CD4-positive, CD25-positive, alpha-beta regulatory T cell (primary cell): ENCODE results near the gene ECHDC1. TPM values are rescaled to one million over a fixed set of nuclear protein-coding genes. Genes with fewer than 3 reads are reported as not detected.
"Not testable (repeated sequence)": the region's sequence is repeated elsewhere in the genome, so short reads cannot be mapped to it uniquely, and the experiment has no call there.

Experiments used
- ATAC-seq, 2 donors: fragments of 150-1000 bp; cut with Tn5 transposase; one replicate each; pipeline ENCODE4 v1.10.0; 2021; ENCODE audit warnings: low read depth in 2 of 2, moderate number of reproducible peaks in 2 of 2, moderate library complexity in 1 of 2
- DNase-seq, 3 donors: peaks; one replicate each; pipeline versions ENCODE4 v3.0.0 to v3.0.0-alpha.2; 2012 to 2022; ENCODE audit warnings: mixed read lengths in 1 of 3
- H3K27ac ChIP-seq: one replicate; pipeline ENCODE4 v1.7.0; 2013; ENCODE audit warnings: mild to moderate bottlenecking, low read length; ENCODE audit not compliant: insufficient read depth, poor library complexity, severe bottlenecking
- H3K27me3 ChIP-seq: one replicate; pipeline ENCODE4 v1.7.0; 2013; ENCODE audit warnings: low read length; ENCODE audit not compliant: control insufficient read depth, insufficient read depth
- H3K36me3 ChIP-seq: one replicate; pipeline ENCODE4 v1.7.0; 2013; ENCODE audit warnings: mild to moderate bottlenecking, low read length, moderate library complexity; ENCODE audit not compliant: control insufficient read depth, insufficient read depth
- H3K4me1 ChIP-seq: 2 replicates; pipeline ENCODE4 v1.7.0; 2013; ENCODE audit warnings: mild to moderate bottlenecking, low read length; ENCODE audit not compliant: insufficient read depth, control insufficient read depth, poor library complexity, severe bottlenecking
- H3K4me3 ChIP-seq: one replicate; pipeline ENCODE4 v1.7.0; 2013; ENCODE audit warnings: low read depth, mild to moderate bottlenecking, low read length, moderate library complexity
- H3K9me3 ChIP-seq, 2 experiments: 1 replicate in 1 of 2; 2 replicates in 1 of 2; pipeline ENCODE4 v1.7.0; 2013; ENCODE audit warnings: low read length in 2 of 2, mild to moderate bottlenecking in 1 of 2, moderate library complexity in 1 of 2; ENCODE audit not compliant: control insufficient read depth in 2 of 2
- H3K27ac Mint-ChIP-seq, 3 donors: one replicate each; pipeline ENCODE4 v1.8.0; 2020 to 2022; ENCODE audit warnings: mild to moderate bottlenecking in 3 of 3, mixed read lengths in 3 of 3, moderate library complexity in 2 of 3
- H3K27me3 Mint-ChIP-seq: one replicate; pipeline ENCODE4 v1.8.0; 2022; ENCODE audit warnings: mild to moderate bottlenecking, mixed read lengths
- H3K36me3 Mint-ChIP-seq: one replicate; pipeline ENCODE4 v1.8.0; 2020; ENCODE audit warnings: mixed read lengths
- H3K4me1 Mint-ChIP-seq, 4 donors: one replicate each; pipeline ENCODE4 v1.8.0; 2020 to 2022; ENCODE audit warnings: mixed read lengths in 4 of 4, mild to moderate bottlenecking in 1 of 4
- H3K4me3 Mint-ChIP-seq, 4 donors: one replicate each; pipeline ENCODE4 v1.8.0; 2020 to 2022; ENCODE audit warnings: mild to moderate bottlenecking in 4 of 4, mixed read lengths in 4 of 4, moderate library complexity in 3 of 4
- H3K9me3 Mint-ChIP-seq, 7 donors: one replicate each; pipeline ENCODE4 v1.8.0; 2020 to 2022; ENCODE audit warnings: mixed read lengths in 7 of 7, mild to moderate bottlenecking in 3 of 7, moderate library complexity in 2 of 7
- polyA plus RNA-seq, 4 donors: library from polyadenylated mRNA; unstranded; fragments of 300-500 nt; fragmentation: Illumina TruSeq; gene quantifications; one replicate each; pipeline ENCODE4 v1.2.3, GENCODE V29; 2021
- total RNA-seq: library from RNA; stranded (reverse); gene quantifications from one replicate; pipeline ENCODE4 v1.2.3, GENCODE V29; 2022

Gene ECHDC1
- total and polyA plus RNA-seq, 5 donors from 2014 or later: 22.8 to 71.7 (median 56.6) TPM

- peak overlapping the region in 2 of 4 donors; percentile 10 to 35 for H3K4me3 Mint-ChIP-seq
- Histone ChIP-seq H3K27me3 (no peaks in the 10 kb centered on the region), H3K36me3 (no peaks in the 10 kb centered on the region), H3K9me3 (no peaks in the 10 kb centered on the region), H3K4me1 (peaks cover 38% of the 10 kb centered on the region), H3K4me3 (no peak overlapping the region), H3K27ac (no peak overlapping the region)
- ATAC-seq: no peak
- peaks cover 8% of the 10 kb centered on the region for H3K36me3 Mint-ChIP-seq
- DNase-seq: no peak
- H3K27ac Mint-ChIP-seq: no peak overlapping the region
- H3K27me3 Mint-ChIP-seq: no peaks in the 10 kb centered on the region
- H3K4me1 Mint-ChIP-seq: peaks cover 41 to 46% (median 44%) of the 10 kb centered on the region in 4 donors
- no peaks in the 10 kb centered on the region for H3K9me3 Mint-ChIP-seq
These were observed 4.5 kb downstream of the ECHDC1 start for GRCh38 chr6:127338936-127339335.

DNA sequence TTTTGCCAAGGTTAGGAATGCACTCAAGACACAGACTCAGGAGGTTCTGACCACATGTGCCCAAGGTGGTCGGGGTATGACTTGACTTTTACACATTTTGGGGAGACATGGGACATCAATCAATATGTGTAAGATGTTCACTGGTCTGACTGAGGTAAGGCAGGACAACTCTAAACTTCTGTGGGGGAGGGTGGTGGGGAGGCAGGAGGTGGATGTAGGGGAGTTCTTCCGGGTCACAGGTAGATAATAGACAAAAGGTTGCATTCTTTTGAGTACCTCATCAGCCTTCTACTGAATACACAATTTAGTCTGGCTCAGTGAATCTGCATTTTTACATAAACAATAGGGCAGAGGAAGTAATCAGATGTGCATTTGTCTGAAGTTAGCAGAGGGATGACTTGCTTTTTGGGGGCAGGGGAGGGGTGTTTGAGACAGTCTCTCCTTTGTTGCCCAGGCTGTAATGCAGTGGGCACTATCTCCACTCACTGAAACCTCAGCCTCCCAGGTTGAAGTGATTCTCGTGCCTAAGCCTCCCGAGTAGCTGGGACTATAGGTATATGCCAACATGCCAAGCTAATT, 10.9 kb downstream of the ECHDC1 start:
- DNase-seq (no peak), ATAC-seq (no peak)
- Histone ChIP-seq H3K27me3 (no peaks in the 10 kb centered on the region), H3K9me3 (no peaks in the 10 kb centered on the region), H3K4me1 (no peaks in the 10 kb centered on the region), H3K4me3 (no peak overlapping the region), H3K27ac (no peak overlapping the region), H3K36me3 (peaks cover 11% of the 10 kb centered on the region)
- no peak overlapping the region for H3K4me3 Mint-ChIP-seq
- H3K4me1 Mint-ChIP-seq: peaks cover 37 to 47% (median 40%) of the 10 kb centered on the region in 4 donors
- H3K36me3 Mint-ChIP-seq: peaks cover 19% of the 10 kb centered on the region
- no peaks in the 10 kb centered on the region for H3K27me3 Mint-ChIP-seq
- no peaks in the 10 kb centered on the region for H3K9me3 Mint-ChIP-seq
- peak overlapping the region in 2 of 3 donors; percentile 32 to 77 for H3K27ac Mint-ChIP-seq

GRCh38 chr6:127331256-127331655, 12.2 kb downstream of the ECHDC1 start:
- not testable (repeated sequence) for H3K27me3 ChIP-seq, H3K4me3 ChIP-seq, H3K4me3 Mint-ChIP-seq, H3K4me1 ChIP-seq, H3K9me3 ChIP-seq, ATAC-seq, H3K27ac ChIP-seq, DNase-seq, H3K27me3 Mint-ChIP-seq, H3K9me3 Mint-ChIP-seq
- peaks cover 24% of the 10 kb centered on the region for H3K36me3 Mint-ChIP-seq
- peaks cover 12% of the 10 kb centered on the region for H3K36me3 ChIP-seq
- H3K4me1 Mint-ChIP-seq: peaks cover 26 to 35% (median 31%) of the 10 kb centered on the region in 4 donors
- peak overlapping the region in 1 of 3 donors; percentile 56 for H3K27ac Mint-ChIP-seq

DNA sequence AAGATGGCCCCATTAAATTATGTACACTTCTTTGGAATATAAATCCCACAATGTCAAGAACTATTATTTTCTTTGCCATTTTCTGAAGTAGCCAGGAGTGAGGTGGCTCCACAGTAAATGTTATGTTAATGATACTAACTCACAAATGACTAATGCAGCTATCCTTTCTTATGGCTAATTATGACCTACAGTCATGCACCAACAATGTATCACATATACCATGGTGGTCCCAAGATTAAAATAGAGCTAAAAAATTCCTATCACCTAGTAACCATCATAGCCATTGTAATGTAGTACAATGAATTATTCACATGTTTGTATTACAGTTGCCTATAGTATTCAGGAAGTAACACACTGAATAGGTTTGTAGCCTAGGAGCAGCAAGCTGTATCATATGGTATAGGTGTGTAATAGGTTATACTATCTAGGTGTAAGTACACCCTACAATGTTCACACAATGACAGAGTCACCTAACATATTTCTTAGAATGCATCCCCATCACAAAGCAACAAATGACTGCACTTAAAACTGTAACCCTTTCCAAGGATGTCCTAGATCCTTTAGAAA, 15.3 kb downstream of the ECHDC1 start:
- H3K27ac ChIP-seq: no peak overlapping the region
- H3K27me3 ChIP-seq: no peaks in the 10 kb centered on the region
- no peak overlapping the region for H3K4me3 ChIP-seq
- H3K36me3 Mint-ChIP-seq: peaks cover 38% of the 10 kb centered on the region
- H3K4me3 Mint-ChIP-seq: peak overlapping the region in 1 of 4 donors; percentile 34
- H3K27me3 Mint-ChIP-seq: no peaks in the 10 kb centered on the region
- H3K9me3 Mint-ChIP-seq: no peaks in the 10 kb centered on the region
- ATAC-seq: no peak
- no peak for DNase-seq
- H3K4me1 ChIP-seq: no peaks in the 10 kb centered on the region
- H3K9me3 ChIP-seq: no peaks in the 10 kb centered on the region
- peaks cover 14 to 20% (median 18%) of the 10 kb centered on the region in 4 donors for H3K4me1 Mint-ChIP-seq
- no peak overlapping the region for H3K27ac Mint-ChIP-seq
- peaks cover 24% of the 10 kb centered on the region for H3K36me3 ChIP-seq

DNA sequence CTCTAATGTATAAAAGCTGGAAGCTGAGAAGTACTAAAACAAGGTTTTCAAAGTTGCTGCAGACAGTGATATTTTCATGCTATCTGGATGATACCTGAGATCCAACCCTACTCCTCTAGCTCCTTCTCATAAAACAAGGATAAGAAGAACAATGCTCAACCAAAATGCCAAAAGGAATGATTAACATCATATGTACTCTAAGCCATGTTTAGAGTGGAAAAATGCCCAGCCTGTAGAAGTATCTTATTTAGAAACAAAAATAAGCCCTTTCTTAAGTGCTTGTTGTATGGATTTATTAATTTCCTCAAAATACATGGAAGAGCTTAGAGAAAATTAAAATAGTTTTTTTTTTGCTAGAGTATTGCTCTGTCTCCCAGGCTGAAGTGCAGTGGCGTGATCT, 23.7 kb downstream of the ECHDC1 start:
- H3K36me3 Mint-ChIP-seq: peaks cover 35% of the 10 kb centered on the region

DNA sequence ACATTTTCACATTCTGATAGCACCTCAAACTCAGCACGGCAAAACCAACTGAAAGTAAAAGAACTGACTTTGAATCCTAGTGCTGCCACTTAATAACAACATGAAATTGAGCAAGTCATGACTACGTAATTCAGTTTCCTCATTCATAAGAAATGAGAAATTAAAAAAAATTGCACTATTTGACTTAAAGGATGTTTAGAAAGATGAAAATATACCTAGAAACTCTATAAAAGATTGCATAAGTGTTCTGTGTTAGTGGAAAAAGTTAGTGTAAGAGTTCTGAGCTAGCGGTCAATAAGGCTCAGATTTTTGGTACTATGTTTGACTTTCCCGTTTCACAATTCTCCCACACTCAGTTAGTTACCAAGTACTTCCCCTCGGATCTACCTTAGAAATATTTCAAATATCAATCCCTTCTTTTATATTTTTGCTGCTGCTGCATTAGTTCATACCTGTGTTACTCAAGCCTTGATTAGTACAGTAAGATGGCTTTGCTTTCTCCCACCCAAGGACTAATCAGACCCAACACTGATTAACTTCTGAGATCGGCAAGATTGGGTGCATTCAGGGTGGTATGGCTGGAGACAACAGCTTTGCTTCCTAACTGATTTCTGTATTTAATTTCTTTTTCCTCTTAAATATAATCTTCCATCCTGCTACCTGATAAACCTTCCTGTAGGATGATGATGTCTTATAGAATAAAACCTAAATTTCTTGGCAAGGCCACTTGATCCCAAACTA, 25.9 kb downstream of the ECHDC1 start:
- Histone ChIP-seq H3K9me3 (no peaks in the 10 kb centered on the region), H3K27ac (no peak overlapping the region), H3K4me3 (no peak overlapping the region), H3K4me1 (no peaks in the 10 kb centered on the region), H3K27me3 (no peaks in the 10 kb centered on the region), H3K36me3 (peaks cover 21% of the 10 kb centered on the region)
- no peak for DNase-seq
- ATAC-seq: no peak
- H3K27ac Mint-ChIP-seq: peak overlapping the region in 2 of 3 donors; percentile 34 to 77
- peaks cover 26 to 32% (median 27%) of the 10 kb centered on the region in 4 donors for H3K4me1 Mint-ChIP-seq
- no peaks in the 10 kb centered on the region for H3K9me3 Mint-ChIP-seq
- peaks cover 29% of the 10 kb centered on the region for H3K36me3 Mint-ChIP-seq
- no peak overlapping the region for H3K4me3 Mint-ChIP-seq
- H3K27me3 Mint-ChIP-seq: no peaks in the 10 kb centered on the region

More for the DNA sequence above, 23.7 kb downstream of the ECHDC1 start:
- H3K4me1 Mint-ChIP-seq: peaks cover 23 to 39% (median 28%) of the 10 kb centered on the region in 4 donors
- Histone ChIP-seq H3K9me3 (no peaks in the 10 kb centered on the region), H3K27ac (no peak overlapping the region), H3K4me3 (no peak overlapping the region), H3K4me1 (no peaks in the 10 kb centered on the region), H3K27me3 (no peaks in the 10 kb centered on the region), H3K36me3 (peaks cover 17% of the 10 kb centered on the region)
- H3K27ac Mint-ChIP-seq: peak overlapping the region in 1 of 3 donors; percentile 52
- ATAC-seq (no peak), DNase-seq (no peak)
- H3K9me3 Mint-ChIP-seq: no peaks in the 10 kb centered on the region
- no peaks in the 10 kb centered on the region for H3K27me3 Mint-ChIP-seq
- no peak overlapping the region for H3K4me3 Mint-ChIP-seq

- H3K4me1 ChIP-seq: peaks cover 10% of the 10 kb centered on the region
- H3K4me3 ChIP-seq: no peak overlapping the region
- H3K27me3 Mint-ChIP-seq: no peaks in the 10 kb centered on the region
- no peak for ATAC-seq
- peaks cover 54 to 68% (median 61%) of the 10 kb centered on the region in 4 donors for H3K4me1 Mint-ChIP-seq
- H3K36me3 ChIP-seq: peaks cover 20% of the 10 kb centered on the region
- no peak overlapping the region for H3K4me3 Mint-ChIP-seq
- peaks cover 0 to 9% (median 4%) of the 10 kb centered on the region in 7 donors for H3K9me3 Mint-ChIP-seq
- H3K9me3 ChIP-seq: peaks cover 0 to 3% of the 10 kb centered on the region in 2 experiments
- H3K27ac Mint-ChIP-seq: no peak overlapping the region
- no peaks in the 10 kb centered on the region for H3K27me3 ChIP-seq
- peaks cover 41% of the 10 kb centered on the region for H3K36me3 Mint-ChIP-seq
- H3K27ac ChIP-seq: no peak overlapping the region
- no peak for DNase-seq
These were observed 37.7 kb downstream of the ECHDC1 start for GRCh38 chr6:127305741-127306140.
